D721Med (cell line): ENCODE measurements around the gene ERGIC1.
"Not testable (repeated sequence)": the region's sequence is repeated elsewhere in the genome, so short reads cannot be mapped to it uniquely, and the experiment has no call there.

ENCODE experiments used
- DNase-seq: peaks from one replicate; pipeline ENCODE4 v3.0.0; 2011; ENCODE audit warnings: low spot score; ENCODE audit not compliant: insufficient read length
- FAIRE-seq: peaks from 2 replicates; lab custom pipeline; 2011; peaks lifted over from hg19 to GRCh38; lab: Jason Lieb, UNC
- CTCF ChIP-seq: IDR thresholded peaks from 2 replicates; pipeline ENCODE4 v1.5.1; 2012; ENCODE audit warnings: mild to moderate bottlenecking, control low read depth; ENCODE audit not compliant: insufficient read depth; ENCODE audit errors: missing control alignments

ERGIC1 gene

GRCh38 chr5:172891716-172892421, 57.8 kb downstream of the ERGIC1 start:
- no peak for DNase-seq
- no peak for FAIRE-seq
- no peak for TF ChIP-seq CTCF

DNA sequence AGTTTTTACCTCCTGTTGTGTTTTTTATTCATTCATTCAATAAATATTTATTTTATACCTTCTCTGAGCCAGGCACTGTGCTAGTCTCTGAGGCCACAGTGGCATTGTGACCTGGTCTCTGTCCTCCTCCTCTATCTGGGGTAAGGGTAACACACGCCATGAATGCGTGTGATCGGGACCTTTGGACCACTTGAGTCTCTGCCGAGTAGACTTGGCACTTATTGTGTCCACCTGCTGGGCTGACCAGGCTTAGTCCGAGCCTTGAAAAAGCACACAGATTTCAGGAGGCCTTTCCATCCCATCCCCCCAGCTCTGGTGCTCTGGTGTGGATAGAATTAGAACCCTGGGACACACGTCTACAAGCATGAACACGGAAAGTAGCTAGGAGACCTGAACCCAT, 58.7 kb downstream of the ERGIC1 start:
- DNase-seq (no peak), FAIRE-seq (no peak)
- TF ChIP-seq CTCF, result no peak

DNA sequence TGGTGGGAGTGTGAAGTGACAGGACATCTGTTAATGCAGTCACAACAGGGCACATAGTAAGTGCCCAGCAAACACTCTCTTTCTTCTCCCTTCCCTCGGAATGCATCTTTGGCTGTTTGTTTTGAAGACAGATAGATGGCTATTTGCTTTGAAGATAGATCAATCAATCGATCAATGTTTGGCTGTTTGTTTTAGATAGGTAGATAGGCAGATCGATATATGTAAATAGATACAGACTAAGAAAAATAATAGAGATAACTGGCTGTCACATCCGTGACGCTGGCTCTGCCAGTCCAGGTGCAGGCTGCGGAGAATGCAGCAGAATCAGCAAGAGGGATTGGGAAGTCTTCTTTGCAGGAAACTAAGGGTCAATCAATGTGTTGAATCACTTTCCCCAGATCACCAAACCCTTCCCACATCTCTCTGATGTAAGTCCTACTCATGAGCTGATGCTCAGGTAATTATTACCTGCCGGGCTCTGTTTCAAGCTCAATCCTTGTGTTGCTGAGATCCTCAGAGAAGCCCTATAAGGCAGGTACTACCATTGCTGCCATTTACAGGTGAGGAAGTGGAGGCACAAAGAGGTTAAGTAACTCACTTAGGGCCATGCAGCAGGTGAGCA, 60.8 kb downstream of the ERGIC1 start:
- FAIRE-seq (no peak), DNase-seq (no peak)
- TF ChIP-seq CTCF, result no peak

DNA sequence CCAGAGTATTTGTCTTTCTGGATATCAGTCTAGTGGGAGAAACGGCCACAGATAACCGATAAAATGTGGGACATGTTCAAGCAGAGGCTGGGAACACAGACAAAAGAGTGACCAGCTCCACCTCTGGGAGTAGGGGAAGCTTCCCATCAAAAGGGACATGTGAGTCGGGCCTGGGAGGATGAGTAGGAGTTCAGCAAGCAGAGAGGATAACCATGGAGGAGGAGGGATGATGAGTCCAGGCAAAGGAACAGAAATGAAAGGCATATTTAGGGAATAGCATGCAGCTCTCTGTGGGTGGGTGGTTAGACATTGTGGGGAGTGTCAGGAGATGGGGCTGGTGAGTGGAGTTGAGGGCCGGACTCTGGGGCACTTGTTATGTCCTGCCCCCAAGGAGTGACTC, 61.5 kb downstream of the ERGIC1 start:
- DNase-seq (no peak), FAIRE-seq (no peak)
- no peak for TF ChIP-seq CTCF

DNA sequence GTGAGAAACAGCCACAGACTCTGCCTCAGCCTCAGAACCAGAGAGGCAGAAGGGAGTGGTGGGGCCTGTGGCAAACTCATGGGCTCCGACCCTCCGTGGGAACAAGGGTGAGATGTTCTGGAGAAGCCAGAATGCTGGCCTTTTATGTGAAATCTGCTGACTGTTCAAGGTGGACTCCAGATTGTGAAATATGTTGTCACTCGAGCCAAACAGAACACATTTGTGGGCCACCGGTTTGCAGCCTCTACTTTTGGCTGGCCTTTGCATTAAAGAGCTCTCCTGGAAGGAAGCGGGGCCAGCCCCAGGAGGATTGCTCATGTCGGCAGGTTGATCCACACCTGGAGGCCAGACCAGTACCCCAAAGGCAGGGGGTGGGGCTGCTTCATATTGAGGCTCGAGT, 62.4 kb downstream of the ERGIC1 start:
- TF ChIP-seq CTCF, result no peak
- no peak for FAIRE-seq
- DNase-seq, result no peak

DNA sequence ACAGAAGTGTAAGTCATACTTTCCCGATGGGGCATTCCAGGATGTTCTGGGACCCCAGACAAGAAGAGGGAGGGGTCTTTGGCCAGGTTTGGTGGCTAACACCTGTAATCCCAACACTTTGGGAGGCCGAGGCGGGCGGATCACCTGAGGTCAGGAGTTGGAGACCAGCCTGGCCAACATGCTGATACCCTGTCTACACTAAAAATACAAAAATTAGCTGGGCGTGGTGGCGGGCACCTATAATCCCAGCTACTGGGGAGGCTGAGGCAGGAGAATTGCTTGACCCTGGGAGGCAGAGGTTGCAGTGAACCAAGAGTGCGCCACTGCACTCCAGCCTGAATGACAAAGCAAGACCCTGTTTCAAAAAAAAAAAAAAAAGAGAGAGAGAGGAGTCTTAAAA, 63.0 kb downstream of the ERGIC1 start:
- not testable (repeated sequence) for DNase-seq, FAIRE-seq

- DNase-seq, result no peak
- FAIRE-seq, result no peak
- no peak for TF ChIP-seq CTCF
These were observed 63.6 kb downstream of the ERGIC1 start for GRCh38 chr5:172897481-172898217.
